Measurements from ENCODE around the gene PEX10.

The PEX10 gene

DNA sequence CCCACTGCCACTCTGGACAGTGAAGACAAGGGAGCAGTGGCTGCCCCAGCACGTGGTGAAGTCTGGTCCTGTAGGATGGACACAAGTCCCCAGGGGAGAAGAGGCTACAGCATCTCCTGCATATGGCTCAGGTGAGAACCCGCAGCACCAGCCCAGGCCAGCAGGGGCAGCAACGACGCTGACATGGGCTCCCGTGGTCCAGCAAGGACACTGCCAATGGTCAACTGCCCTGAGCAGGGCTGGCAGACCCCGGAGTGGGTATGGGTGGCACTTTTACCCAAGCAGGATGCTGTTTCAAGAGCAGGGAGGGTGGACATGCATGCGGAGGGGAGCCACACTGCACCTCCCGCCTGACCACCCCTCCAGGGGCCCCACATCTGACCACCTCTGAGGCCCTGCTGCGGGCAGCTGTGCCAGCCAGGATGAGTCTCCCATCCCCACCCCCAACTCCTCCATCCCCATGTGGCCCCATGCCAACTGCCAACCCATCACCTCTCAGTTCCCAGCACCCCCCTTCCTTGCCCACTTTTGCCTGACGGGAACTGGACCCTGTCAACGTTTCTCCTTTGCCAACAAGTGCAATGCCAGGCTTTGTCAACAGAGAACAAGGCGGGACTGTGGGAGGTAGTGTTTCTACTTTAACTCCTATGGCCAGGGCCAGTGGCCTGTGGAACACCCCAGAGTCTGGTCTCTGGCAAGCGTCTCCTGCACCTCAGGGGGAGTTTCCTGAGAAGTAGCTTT is 29.6 kb downstream of the PEX10 start:
- Histone ChIP-seq H3K27me3 (ENCODE audit: insufficient read depth, low read length, poor library complexity, severe bottlenecking) (no peaks in the 10 kb centered on the region), H3K9me3 (ENCODE audit: insufficient read depth, low read depth, low read length) (no peaks in the 10 kb centered on the region), H3K4me3 (ENCODE audit: low read length, poor library complexity, severe bottlenecking) (no peak overlapping the region), H3K4me2 (ENCODE audit: low read depth, low read length, poor library complexity, severe bottlenecking) (no peak overlapping the region), H3K79me2 (ENCODE audit: insufficient read depth, low read length) (no peaks in the 10 kb centered on the region), H4K20me1 (ENCODE audit: insufficient read depth, low read length, poor library complexity, severe bottlenecking) (no peaks in the 10 kb centered on the region), H3K36me3 (ENCODE audit: insufficient read depth, low read length) (no peaks in the 10 kb centered on the region), H3K9ac (ENCODE audit: low read depth, low read length, poor library complexity, severe bottlenecking) (no peak overlapping the region), H3F3A (ENCODE audit: low read depth) (no peaks in the 10 kb centered on the region), H2AFZ (ENCODE audit: low read length) (no peak overlapping the region), H3K9me2 (replicated peaks; ENCODE audit: low read depth, low read length) (no peaks in the 10 kb centered on the region), H3K4me1 (ENCODE audit: insufficient read depth, low read length, poor library complexity, severe bottlenecking) (no peaks in the 10 kb centered on the region)
- no peak for TF ChIP-seq EZH2phosphoT487 (IDR thresholded peaks at IDR 0.05; ENCODE audit: borderline replicate concordance)
- TF ChIP-seq, protein P1, sequence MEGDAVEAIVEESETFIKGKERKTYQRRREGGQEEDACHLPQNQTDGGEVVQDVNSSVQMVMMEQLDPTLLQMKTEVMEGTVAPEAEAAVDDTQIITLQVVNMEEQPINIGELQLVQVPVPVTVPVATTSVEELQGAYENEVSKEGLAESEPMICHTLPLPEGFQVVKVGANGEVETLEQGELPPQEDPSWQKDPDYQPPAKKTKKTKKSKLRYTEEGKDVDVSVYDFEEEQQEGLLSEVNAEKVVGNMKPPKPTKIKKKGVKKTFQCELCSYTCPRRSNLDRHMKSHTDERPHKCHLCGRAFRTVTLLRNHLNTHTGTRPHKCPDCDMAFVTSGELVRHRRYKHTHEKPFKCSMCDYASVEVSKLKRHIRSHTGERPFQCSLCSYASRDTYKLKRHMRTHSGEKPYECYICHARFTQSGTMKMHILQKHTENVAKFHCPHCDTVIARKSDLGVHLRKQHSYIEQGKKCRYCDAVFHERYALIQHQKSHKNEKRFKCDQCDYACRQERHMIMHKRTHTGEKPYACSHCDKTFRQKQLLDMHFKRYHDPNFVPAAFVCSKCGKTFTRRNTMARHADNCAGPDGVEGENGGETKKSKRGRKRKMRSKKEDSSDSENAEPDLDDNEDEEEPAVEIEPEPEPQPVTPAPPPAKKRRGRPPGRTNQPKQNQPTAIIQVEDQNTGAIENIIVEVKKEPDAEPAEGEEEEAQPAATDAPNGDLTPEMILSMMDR (conservative IDR thresholded peaks at IDR 0.05; ENCODE audit: low read length), result peak; percentile 46

DNA sequence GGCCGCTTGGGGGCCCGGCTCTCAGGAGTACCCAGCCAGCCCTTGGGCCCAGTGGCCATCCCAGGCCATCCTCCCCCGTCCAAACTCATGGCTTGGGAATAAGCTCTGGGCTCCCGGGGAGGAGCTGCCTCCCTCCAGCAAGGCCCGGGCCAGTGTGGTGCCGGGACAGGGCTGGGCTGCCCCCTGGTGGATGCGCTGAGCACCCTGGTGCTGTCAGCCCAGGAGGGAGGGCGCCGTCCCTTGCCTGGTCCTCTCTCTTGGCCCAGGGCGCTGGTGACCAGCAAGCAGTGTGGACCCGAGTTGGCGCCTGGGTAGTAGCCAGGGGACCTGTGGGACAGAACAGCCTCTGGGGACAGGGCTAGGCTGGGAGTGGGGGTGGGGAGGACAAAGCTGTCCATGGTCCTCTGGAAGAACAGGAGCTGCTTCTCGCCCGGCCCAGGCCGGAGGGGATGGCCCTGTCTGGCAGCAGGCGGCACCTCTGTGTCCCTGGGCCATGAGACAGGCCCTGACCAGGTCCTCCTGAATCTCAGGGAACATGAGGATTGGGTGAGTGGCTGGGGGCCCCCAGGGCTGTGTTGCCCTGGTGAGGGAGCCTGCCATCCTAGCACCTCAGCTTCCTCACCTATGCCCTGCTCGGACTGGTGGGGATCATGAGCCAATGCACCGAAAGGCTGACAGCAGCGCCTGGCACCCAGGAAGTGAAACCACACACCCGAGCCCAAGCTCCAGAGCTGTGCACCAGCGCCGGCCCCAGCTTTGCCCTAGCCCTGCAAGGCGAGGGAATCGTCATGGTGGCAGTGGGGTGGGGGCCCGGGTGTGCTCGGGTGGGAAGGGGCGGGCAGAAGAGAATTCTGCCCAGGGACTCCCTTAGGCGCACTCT is 30.4 kb downstream of the PEX10 start:
- Histone ChIP-seq H4K20me1 (ENCODE audit: insufficient read depth, low read length, poor library complexity, severe bottlenecking) (no peaks in the 10 kb centered on the region), H2AFZ (ENCODE audit: low read length) (no peak overlapping the region), H3K27me3 (ENCODE audit: insufficient read depth, low read length, poor library complexity, severe bottlenecking) (no peaks in the 10 kb centered on the region), H3K9me2 (replicated peaks; ENCODE audit: low read depth, low read length) (no peaks in the 10 kb centered on the region), H3K9ac (ENCODE audit: low read depth, low read length, poor library complexity, severe bottlenecking) (no peak overlapping the region), H3F3A (ENCODE audit: low read depth) (no peaks in the 10 kb centered on the region), H3K79me2 (ENCODE audit: insufficient read depth, low read length) (no peaks in the 10 kb centered on the region), H3K9me3 (ENCODE audit: insufficient read depth, low read depth, low read length) (no peaks in the 10 kb centered on the region), H3K4me2 (ENCODE audit: low read depth, low read length, poor library complexity, severe bottlenecking) (no peak overlapping the region), H3K4me1 (ENCODE audit: insufficient read depth, low read length, poor library complexity, severe bottlenecking) (no peaks in the 10 kb centered on the region), H3K4me3 (ENCODE audit: low read length, poor library complexity, severe bottlenecking) (no peak overlapping the region), H3K36me3 (ENCODE audit: insufficient read depth, low read length) (no peaks in the 10 kb centered on the region)
- TF ChIP-seq, protein P1 (conservative IDR thresholded peaks at IDR 0.05; ENCODE audit: low read length), result peak; percentile 86
- no peak for TF ChIP-seq EZH2phosphoT487 (IDR thresholded peaks at IDR 0.05; ENCODE audit: borderline replicate concordance)

DNA sequence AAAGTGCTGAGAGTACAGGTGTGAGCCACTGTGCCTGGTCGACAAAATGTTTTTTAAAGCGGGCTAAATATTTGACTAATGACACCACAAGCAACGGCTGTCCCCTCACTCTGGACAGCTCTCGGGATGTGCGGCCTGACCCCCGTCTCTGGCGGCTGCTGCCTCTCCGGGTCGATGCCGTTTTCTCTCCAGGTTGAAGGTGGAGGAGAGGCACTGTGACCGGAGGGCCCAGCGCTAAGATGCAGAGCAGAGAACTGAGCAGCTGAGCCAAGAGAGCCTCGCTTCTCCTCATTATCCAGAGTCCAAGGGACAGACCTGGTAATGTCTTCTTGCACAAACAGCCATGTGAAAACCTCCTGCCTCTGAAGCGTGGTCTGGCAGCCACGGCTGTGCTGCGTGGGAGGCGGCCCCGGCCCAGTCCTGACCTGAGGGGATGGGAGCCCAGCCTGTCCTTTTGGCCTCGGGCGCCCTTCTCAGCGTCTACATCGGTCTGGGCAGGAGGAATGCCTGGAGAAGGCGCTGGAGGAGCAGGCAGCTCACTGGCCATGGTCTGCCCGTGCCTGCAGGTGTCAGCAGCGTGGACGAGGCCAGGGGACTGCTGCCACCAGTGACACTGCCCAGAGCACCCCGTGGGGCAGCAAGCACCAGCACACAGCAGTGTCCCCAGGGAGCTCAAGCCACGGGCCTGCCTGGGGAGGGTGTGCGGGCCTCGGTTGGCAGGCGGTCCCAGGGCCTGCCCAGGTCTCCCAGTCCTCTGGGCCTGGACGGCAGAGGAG is 31.4 kb downstream of the PEX10 start:
- Histone ChIP-seq H3F3A (ENCODE audit: low read depth) (no peaks in the 10 kb centered on the region), H3K4me3 (ENCODE audit: low read length, poor library complexity, severe bottlenecking) (no peak overlapping the region), H3K9me2 (replicated peaks; ENCODE audit: low read depth, low read length) (no peaks in the 10 kb centered on the region), H3K79me2 (ENCODE audit: insufficient read depth, low read length) (no peaks in the 10 kb centered on the region), H3K27me3 (ENCODE audit: insufficient read depth, low read length, poor library complexity, severe bottlenecking) (no peaks in the 10 kb centered on the region), H3K4me1 (ENCODE audit: insufficient read depth, low read length, poor library complexity, severe bottlenecking) (no peaks in the 10 kb centered on the region), H3K9me3 (ENCODE audit: insufficient read depth, low read depth, low read length) (no peaks in the 10 kb centered on the region), H2AFZ (ENCODE audit: low read length) (no peak overlapping the region), H3K36me3 (ENCODE audit: insufficient read depth, low read length) (no peaks in the 10 kb centered on the region), H4K20me1 (ENCODE audit: insufficient read depth, low read length, poor library complexity, severe bottlenecking) (no peaks in the 10 kb centered on the region), H3K9ac (ENCODE audit: low read depth, low read length, poor library complexity, severe bottlenecking) (no peak overlapping the region), H3K4me2 (ENCODE audit: low read depth, low read length, poor library complexity, severe bottlenecking) (no peak overlapping the region)
- TF ChIP-seq, protein P1 (conservative IDR thresholded peaks at IDR 0.05; ENCODE audit: low read length), result no peak
- TF ChIP-seq EZH2phosphoT487 (IDR thresholded peaks at IDR 0.05; ENCODE audit: borderline replicate concordance), result no peak

Measured in Loucy (cell line).